EH (cell line): Measurements from ENCODE around the gene SPIN2A.
"Not testable (repeated sequence)": the region's sequence is repeated elsewhere in the genome, so short reads cannot be mapped to it uniquely, and the experiment has no call there.

Source experiments
- DNase-seq: peaks from one replicate; pipeline ENCODE4 v3.0.0-alpha.2; 2015; ENCODE audit warnings: low read depth

SPIN2A gene

GRCh38 chrX:57137073-57137472, at the start of gene SPIN2A:
TSS of gene SPIN2A (minus strand) at chrX:57137397. CDS start at chrX:57136597, 800 bp downstream.
- peak; percentile 22 for DNase-seq

- no peak for DNase-seq
Measured at GRCh38 chrX:57178605-57179004, 41.4 kb upstream of the SPIN2A start.

GRCh38 chrX:57177070-57177469, 39.9 kb upstream of the SPIN2A start:
- DNase-seq, result no peak

- DNase-seq, result no peak
Measured at GRCh38 chrX:57172544-57172943, 35.3 kb upstream of the SPIN2A start.

- DNase-seq, result peak; percentile 32
Measured at GRCh38 chrX:57156397-57157049, 19.3 kb upstream of the SPIN2A start.

- DNase-seq, result no peak
Measured at GRCh38 chrX:57155171-57155570, 18.0 kb upstream of the SPIN2A start.

- not testable (repeated sequence) for DNase-seq
Measured at GRCh38 chrX:57152222-57152621, 15.0 kb upstream of the SPIN2A start.

DNA sequence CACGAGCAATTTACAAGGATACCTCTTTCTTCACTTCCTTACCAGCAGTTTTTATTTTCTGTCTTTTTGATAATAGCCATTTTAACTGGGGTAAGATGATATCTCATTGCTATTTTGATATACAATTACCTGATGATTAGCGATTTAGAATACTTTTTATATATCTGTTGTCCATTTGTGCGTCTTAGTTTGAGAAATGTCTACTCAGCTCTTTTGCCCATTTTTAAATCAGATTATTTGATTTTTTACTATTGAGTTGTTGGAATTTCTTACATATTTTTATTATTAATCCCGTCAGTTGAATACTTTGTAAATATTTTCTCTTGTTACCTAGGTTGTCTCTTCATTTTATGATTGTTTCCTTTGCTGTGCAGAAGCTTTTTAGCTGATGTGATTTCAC, 1.5 kb upstream of the SPIN2A start:
- DNase-seq, result no peak

- DNase-seq, result peak; percentile 37
Measured at GRCh38 chrX:57137501-57137900, 304 bp upstream of the SPIN2A start.

DNA sequence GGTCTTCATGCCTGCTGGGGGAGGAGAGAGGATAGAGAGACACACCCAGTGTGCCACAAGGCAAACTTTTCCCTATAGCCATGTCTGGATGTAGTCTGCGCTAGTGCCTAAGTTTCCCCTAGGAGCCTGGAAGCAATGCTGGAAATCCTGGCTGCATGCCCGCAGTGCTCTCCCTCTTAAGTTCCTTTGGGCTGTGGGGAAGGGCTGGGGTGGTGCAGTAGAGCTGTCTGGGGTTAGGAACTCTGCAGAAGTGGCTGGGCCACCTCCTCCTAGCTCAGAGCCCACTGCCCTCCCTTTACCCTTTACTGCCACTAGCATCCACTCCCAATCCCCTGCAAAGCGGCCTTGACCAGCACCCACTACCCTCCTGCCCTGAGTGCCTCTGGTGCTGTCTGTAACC, 608 bp downstream of the SPIN2A start:
- DNase-seq, result not testable (repeated sequence)

GRCh38 chrX:57135287-57135686, 1.9 kb downstream of the SPIN2A start:
- no peak for DNase-seq

DNA sequence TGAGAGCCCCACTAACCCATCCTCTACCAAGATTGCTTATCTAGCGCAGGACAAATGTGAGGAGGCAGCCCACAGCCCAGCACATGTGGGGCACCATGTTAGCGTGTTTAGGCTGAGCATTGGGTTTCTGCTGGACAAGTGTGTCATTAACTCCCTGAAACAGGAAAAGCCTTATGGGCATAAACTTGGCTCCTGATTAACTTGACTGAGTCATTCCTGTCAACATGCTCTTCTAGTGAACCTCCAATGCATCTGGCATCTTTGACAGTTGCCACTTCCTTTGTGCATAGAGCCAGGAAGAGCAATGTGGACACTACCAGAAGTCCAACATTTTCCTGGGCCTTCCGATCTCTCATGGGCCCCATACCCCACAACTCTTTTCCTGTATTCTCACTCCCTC, 2.5 kb downstream of the SPIN2A start:
- peak; percentile 16 for DNase-seq

- DNase-seq, result no peak
Measured at GRCh38 chrX:57133706-57134105, 3.5 kb downstream of the SPIN2A start.

DNA sequence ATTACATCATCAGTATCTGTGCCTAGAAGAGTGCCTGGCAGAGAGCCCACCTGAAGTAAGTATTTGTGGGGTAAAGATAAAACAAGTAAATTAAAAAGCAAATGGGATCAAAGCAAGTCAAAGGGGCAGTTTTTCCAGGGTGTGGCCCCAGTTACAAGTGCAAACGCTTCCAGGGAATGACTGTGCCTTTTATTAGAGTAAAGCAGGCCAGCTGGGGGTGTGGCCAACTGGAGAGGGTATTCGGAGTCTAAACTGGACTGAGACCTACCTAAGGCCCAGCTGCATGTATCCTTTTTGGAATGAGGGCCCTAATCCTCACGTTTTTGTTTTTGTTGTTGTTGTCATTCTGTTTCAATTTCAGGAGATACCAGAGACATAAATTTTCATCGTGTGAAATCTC, 3.9 kb downstream of the SPIN2A start:
- not testable (repeated sequence) for DNase-seq

DNA sequence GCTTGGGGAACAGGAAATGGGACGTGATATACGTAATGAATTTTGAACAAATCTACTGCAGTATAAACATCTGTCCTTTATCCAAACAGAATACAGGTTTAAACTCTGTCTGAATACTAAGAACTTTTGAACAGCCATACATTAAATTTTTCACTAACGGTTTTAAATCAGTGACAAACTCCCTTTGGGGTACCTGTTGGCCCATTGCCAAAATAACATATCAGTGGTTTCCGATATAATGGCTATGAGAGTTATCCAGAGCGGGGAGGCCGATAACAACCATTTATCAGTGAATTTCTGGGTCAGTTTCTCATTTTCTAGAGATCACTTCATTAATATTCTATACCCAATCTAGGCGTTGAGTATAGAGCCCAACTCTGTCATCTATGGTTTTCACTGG, 5.2 kb downstream of the SPIN2A start:
- DNase-seq, result no peak

DNA sequence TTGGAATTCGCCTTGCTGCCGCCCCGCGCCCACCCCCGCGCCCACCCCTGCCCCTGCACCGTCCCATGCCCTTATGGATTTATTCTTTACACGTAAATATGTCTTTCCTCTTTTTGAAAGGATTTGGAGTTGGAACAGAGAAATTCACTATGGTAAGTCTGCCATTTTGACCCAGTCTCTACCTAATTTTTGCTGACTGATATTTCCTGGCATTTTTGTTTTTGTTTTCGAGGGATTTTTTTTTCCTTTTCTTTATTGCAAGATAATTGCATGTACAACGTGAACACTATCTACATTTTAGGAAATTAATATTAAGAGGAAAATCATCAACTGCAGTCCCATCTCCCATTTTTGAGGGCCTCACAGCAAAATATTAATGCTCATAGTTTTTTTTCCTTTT, 15.4 kb downstream of the SPIN2A start:
- DNase-seq, result no peak

DNA sequence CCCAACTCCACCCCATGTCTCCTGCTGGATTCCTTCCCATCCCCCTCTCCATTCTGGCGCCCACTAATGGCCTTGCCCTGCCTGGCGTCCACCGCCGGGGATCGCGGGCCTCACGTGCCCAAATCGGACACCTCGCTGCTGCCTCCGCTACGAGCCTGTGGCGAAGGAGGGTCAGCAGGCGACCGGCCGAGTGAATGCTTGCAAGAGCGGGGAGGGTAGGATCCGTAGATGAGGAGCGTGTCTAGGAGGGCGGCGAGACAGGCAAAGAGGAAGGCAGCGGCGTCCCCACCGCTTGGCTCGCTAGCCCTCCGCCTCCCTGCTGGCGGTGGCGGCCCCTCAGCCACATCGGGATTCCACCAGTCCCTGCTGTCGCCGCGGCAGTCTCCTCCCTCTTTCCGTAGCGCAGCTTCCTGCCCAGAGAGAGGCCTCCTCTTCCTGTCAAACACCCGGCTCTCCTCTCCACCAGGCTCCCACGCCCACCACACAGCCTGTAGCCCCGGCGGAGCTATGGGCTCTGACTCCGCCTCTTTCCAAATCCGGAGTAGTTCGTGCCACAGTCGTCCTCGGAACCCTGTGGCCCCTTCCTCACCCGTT, 15.9 kb downstream of the SPIN2A start, which contains the start of gene SPIN2B:
Gene SPIN2B (minus strand): TSS at position 387 of the 594 bp plus-strand sequence.
- DNase-seq, result peak; percentile 88

DNA sequence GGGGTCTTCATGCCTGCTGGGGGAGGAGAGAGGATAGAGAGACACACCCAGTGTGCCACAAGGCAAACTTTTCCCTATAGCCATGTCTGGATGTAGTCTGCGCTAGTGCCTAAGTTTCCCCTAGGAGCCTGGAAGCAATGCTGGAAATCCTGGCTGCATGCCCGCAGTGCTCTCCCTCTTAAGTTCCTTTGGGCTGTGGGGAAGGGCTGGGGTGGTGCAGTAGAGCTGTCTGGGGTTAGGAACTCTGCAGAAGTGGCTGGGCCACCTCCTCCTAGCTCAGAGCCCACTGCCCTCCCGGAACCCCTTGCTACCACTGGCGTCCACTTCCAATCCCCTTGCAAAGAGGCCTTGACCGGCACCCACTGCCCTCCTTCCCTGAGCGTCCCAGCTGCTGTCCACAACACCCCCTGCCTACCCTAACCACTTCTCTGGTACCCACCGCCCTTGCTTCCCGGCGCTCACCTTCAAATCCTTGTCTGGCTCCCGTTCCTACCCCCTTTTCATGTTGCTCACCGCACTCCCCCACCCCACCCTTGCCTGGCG, 16.5 kb downstream of the SPIN2A start:
- DNase-seq, result peak; percentile 2

DNA sequence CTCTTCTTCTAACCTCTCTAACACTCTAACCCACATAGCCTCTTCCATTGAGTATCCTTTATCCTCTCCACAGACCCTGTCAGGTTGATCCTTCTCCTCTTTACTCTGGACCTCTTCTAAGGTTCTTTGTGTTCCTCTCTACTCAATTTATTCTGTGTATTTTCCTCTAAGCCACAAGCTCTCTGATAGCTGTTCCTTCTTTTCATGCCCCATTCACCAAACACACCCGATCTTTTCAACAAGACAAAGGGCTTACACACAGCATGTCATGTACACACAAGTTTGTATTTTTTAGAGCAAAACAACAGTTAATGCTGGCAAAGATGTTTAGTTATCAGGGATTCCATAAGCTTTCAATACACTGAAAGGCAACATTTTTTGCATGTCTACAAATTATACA, 17.8 kb downstream of the SPIN2A start:
- no peak for DNase-seq

DNA sequence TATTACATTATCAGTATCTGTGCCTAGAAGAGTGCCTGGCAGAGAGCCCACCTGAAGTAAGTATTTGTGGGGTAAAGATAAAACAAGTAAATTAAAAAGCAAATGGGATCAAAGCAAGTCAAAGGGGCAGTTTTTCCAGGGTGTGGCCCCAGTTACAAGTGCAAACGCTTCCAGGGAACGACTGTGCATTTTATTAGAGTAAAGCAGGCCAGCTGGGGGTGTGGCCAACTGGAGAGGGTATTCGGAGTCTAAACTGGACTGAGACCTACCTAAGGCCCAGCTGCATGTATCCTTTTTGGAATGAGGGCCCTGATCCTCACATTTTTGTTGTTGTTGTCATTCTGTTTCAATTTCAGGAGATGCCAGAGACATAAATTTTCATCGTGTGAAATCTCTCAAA, 19.6 kb downstream of the SPIN2A start:
- not testable (repeated sequence) for DNase-seq

DNA sequence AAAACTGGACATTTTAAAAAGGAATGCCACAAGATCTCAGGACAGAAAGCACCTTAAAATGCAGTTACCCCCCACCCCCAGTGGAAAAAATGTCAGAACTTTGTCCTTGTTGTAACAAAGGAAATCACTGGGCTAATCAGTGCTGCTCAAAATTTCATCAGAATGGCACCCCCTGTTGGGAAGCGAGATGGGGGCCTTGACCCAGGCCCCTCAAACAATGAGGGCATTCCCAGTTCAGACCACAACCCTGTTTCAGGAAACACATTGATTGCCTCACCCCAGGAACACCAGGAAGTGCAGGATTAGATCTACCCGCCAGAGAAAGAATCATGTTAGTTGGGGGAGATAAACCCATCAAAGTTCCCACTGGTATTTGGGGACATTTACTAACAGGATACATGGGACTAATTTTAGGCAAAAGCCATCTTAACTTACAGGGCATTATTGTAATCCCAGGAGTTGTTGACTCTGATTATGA, 32.2 kb downstream of the SPIN2A start:
- DNase-seq, result no peak

DNA sequence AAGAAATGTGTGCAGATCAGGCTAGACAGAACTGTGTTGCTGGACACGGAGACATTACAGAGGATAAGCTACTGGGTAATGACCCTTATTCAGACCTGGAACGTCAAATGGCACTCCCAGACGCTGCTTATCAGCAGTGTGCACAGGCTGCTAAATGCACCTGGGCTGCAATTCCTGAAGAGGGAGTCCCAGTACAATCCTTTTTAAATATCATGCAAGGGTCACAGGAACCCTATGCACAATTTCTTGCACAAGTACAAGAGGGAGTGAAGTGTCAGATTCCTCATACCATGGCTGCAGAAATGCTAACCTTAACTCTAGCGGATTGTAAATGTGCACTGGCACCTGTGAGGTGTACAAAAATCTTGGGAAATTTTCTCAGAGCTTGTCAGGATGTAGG, 32.8 kb downstream of the SPIN2A start:
- no peak for DNase-seq

- DNase-seq, result no peak
Measured at GRCh38 chrX:57103489-57103888, 33.7 kb downstream of the SPIN2A start.
